ENCODE data around the gene RBPJ. TPM values are rescaled to one million over a fixed set of nuclear protein-coding genes. Genes with fewer than 3 reads are reported as not detected.

Gene RBPJ
- total and polyA plus RNA-seq, 2 of the 8 experiments (the other 6 are each of a cell fraction or from before 2014, with no cell fraction given): 65.5 to 217 TPM

DNA sequence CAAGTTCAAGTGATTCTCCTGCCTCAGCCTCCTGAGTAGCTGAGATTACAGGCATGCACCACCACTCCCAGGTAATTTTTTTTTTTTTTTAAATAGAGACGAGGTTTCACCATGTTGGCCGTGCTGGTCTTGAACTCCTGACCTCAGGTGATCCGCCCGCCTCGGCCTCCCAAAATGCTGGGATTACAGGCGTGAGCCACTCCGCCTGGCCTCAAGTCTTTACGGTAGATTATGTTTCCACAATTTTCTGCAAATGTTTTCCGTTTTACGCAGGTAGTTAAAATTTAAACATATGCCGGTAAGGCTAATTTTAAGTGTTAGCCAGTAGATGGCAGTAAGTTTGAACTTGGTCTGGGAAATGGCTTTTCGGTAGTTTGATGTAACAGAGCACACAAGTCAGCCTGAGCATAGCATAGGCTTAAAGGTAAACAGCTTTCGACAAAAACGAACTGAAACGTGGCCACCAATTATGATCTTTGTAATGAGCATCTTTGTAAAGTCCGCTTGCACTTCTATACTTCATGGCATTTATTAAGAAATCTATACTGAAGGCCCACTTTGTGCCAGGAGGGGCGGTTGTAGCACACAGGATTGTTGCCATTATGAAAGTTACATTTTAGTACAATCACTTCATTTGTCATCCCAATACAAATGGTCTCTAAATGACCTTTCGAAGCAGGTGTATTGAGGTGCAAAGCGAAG, 138.4 kb downstream of the RBPJ start:
- Histone ChIP-seq H3K27ac (ENCODE audit: low read depth, low read length) (no peak overlapping the region), H2BK20ac (ENCODE audit: low read length) (no peak overlapping the region), H3K23ac (ENCODE audit: insufficient read length) (no peak overlapping the region), H2AK5ac (ENCODE audit: low read depth, low read length) (no peak overlapping the region), H2AFZ (ENCODE audit: low read length) (peak overlapping the region; percentile 55; the same call in 1 of the 2 replicates), H3K18ac (ENCODE audit: extremely low read depth, low read length) (no peak overlapping the region), H3K4me2 (ENCODE audit: insufficient read depth in 1 of 2, low read depth in 2 of 2, low read length in 2 of 2) (no peak overlapping the region), H3K4me3 (ENCODE audit: extremely low read depth in 1 of 4, insufficient read depth in 2 of 4, low read depth in 3 of 4, low read length in 4 of 4) (no peak overlapping the region), H3K4me1 (replicated peaks in 1 of 4; ENCODE audit: control insufficient read depth in 3 of 4, insufficient read depth in 4 of 4, low read length in 3 of 4) (no peaks in the 10 kb centered on the region), H3K4ac (replicated peaks; ENCODE audit: insufficient read length, low read depth, low read length) (no peak overlapping the region), H3K56ac (replicated peaks; ENCODE audit: insufficient read length, low read depth, low read length) (no peak overlapping the region), H4K20me1 (replicated peaks in 1 of 2; ENCODE audit: control insufficient read depth in 1 of 2, insufficient read depth in 2 of 2, low read length in 2 of 2) (no peaks in the 10 kb centered on the region), H3K36me3 (ENCODE audit: control insufficient read depth in 2 of 4, insufficient read depth in 4 of 4, low read length in 3 of 4) (no peaks in the 10 kb centered on the region), H4K91ac (replicated peaks; ENCODE audit: insufficient read length, low read length) (no peak overlapping the region), H2BK15ac (ENCODE audit: low read length) (no peak overlapping the region), H3K27me3 (replicated peaks in 1 of 4; ENCODE audit: control insufficient read depth in 3 of 4, extremely low read depth in 1 of 4, insufficient read depth in 3 of 4, low read length in 3 of 4) (no peaks in the 10 kb centered on the region), H3K79me1 (ENCODE audit: low read depth, low read length) (no peaks in the 10 kb centered on the region), H3K9ac (replicated peaks in 1 of 4; ENCODE audit: extremely low read depth in 1 of 4, low read depth in 3 of 4, low read length in 3 of 4) (no peak overlapping the region), H3K23me2 (ENCODE audit: low read depth, low read length) (no peaks in the 10 kb centered on the region), H2BK5ac (ENCODE audit: low read depth, low read length) (no peak overlapping the region), H4K8ac (ENCODE audit: extremely low read depth, insufficient read depth, low read length) (no peak overlapping the region), H3K9me3 (ENCODE audit: insufficient read depth in 2 of 2, low read depth in 1 of 2, low read length in 1 of 2) (no peaks in the 10 kb centered on the region), H2BK12ac (ENCODE audit: low read depth, low read length) (no peak overlapping the region), H3K79me2 (ENCODE audit: control insufficient read depth in 1 of 2, insufficient read depth in 2 of 2, low read length in 2 of 2) (no peaks in the 10 kb centered on the region), H2BK120ac (replicated peaks; ENCODE audit: low read depth, low read length) (no peak overlapping the region), H3K14ac (ENCODE audit: insufficient read length) (no peak overlapping the region), H4K5ac (ENCODE audit: insufficient read length, low read depth, low read length) (no peak overlapping the region)
- WGBS, 2 experiments (ENCODE audit: extremely low coverage in 1 of 2, insufficient coverage in 1 of 2, insufficient read length in 1 of 2, insufficient replicate concordance in 2 of 2, low coverage in 1 of 2, low lambda C conversion rate in 2 of 2, missing lambda C conversion rate in 1 of 2): 51% methylated on average over 19 of the region's 19 CpGs; no CpG with 5 or more reads in 1 of the 2 experiments
- POLR2A ChIA-PET (ENCODE audit: partially characterized antibody): no interaction called here
- peak in 1 of 2 experiments; percentile 9 for DNase-seq (ENCODE audit: low read depth in 1 of 2, low spot score in 2 of 2)
- CTCF ChIA-PET (ENCODE audit: partially characterized antibody): interaction anchor here (0.6 to 5.7 kb wide), 26 partner anchors 8 to 591 kb away, joined by 3 to 73 read pairs (median 3); no protein-coding TSS in a partner anchor
- FAIRE-seq: peak; percentile 72

All from H1 (cell line).